OCI-LY1 (cell line): ENCODE data around the gene CCNH.

Experiments used
- H2AFZ ChIP-seq: fragments of 200-600 bp; sonication (generic), shearing (Covaris generic); 2 replicates; pipeline ENCODE4 v1.6.0; 2014; ENCODE audit warnings: antibody characterized with exemption, mild to moderate bottlenecking, low read length
- H3F3A ChIP-seq: fragments of 200-600 bp; sonication (generic), shearing (Covaris generic); 2 replicates; pipeline ENCODE4 v1.6.0; 2014; ENCODE audit warnings: mild to moderate bottlenecking, antibody characterized with exemption, low read length, moderate library complexity; ENCODE audit not compliant: insufficient read depth
- H3K27ac ChIP-seq: fragments of 200-600 bp; sonication (generic); 2 replicates; pipeline ENCODE4 v1.5.1; 2014; ENCODE audit warnings: low read length, mixed run types, mild to moderate bottlenecking, low read depth; ENCODE audit not compliant: poor library complexity, severe bottlenecking
- H3K27me3 ChIP-seq: fragments of 200-600 bp; sonication (generic); 2 replicates; pipeline ENCODE4 v1.6.0; 2014; ENCODE audit warnings: antibody characterized with exemption, mild to moderate bottlenecking, low read length, moderate library complexity; ENCODE audit not compliant: insufficient read depth
- H3K36me3 ChIP-seq: fragments of 200-600 bp; sonication (generic); 2 replicates; pipeline ENCODE4 v1.6.1; 2014; ENCODE audit warnings: mild to moderate bottlenecking, antibody characterized with exemption, low read length, moderate library complexity, mixed read lengths; ENCODE audit not compliant: insufficient read depth
- H3K4me1 ChIP-seq: fragments of 200-600 bp; sonication (generic); 2 replicates; pipeline ENCODE4 v1.5.1; 2014; ENCODE audit warnings: mild to moderate bottlenecking, low read length, moderate library complexity; ENCODE audit not compliant: insufficient read depth, severe bottlenecking
- H3K4me2 ChIP-seq: fragments of 200-600 bp; sonication (generic), shearing (Covaris generic); 2 replicates; pipeline ENCODE4 v1.6.1; 2014; ENCODE audit warnings: low read length
- H3K4me3 ChIP-seq: fragments of 200-600 bp; sonication (generic); 2 replicates; pipeline ENCODE4 v1.5.1; 2014; ENCODE audit warnings: low read length, low read depth, mild to moderate bottlenecking, mixed read lengths; ENCODE audit not compliant: poor library complexity, severe bottlenecking
- H3K79me2 ChIP-seq: fragments of 200-600 bp; shearing (Covaris generic); 2 replicates; pipeline ENCODE4 v1.6.1; 2016; ENCODE audit warnings: mixed run types, low read length, mixed read lengths; ENCODE audit not compliant: insufficient read depth
- H3K9ac ChIP-seq: fragments of 200-600 bp; sonication (generic), shearing (Covaris generic); 2 replicates; pipeline ENCODE4 v1.6.1; 2014; ENCODE audit warnings: mild to moderate bottlenecking, low read length, mixed read lengths
- H3K9me2 ChIP-seq: fragments of 200-600 bp; sonication (generic), shearing (Covaris generic); 2 replicates; pipeline ENCODE4 v1.6.1; 2014; ENCODE audit warnings: low read depth, mild to moderate bottlenecking, low read length, mixed read lengths
- H3K9me3 ChIP-seq: fragments of 200-600 bp; shearing (Covaris generic); 2 replicates; pipeline ENCODE4 v1.6.1; 2014; ENCODE audit warnings: low read length, mixed read lengths
- H4K20me1 ChIP-seq: fragments of 200-600 bp; sonication (generic), shearing (Covaris generic); 2 replicates; pipeline ENCODE4 v1.6.0; 2016; ENCODE audit warnings: mild to moderate bottlenecking, low read length; ENCODE audit not compliant: insufficient read depth
- CTCF ChIP-seq: fragments of 200-600 bp; sonication (generic), shearing (Covaris generic); IDR thresholded peaks from 2 replicates; pipeline ENCODE4 v1.5.1; 2017; ENCODE audit warnings: mild to moderate bottlenecking, antibody characterized with exemption, low read length, moderate library complexity, mixed read lengths
- EZH2 ChIP-seq: fragments of 200-600 bp; sonication (generic), shearing (Covaris generic); IDR thresholded peaks from 2 replicates; pipeline ENCODE4 v1.8.0; 2017; ENCODE audit warnings: borderline replicate concordance, mixed run types, mild to moderate bottlenecking, antibody characterized with exemption, low read length, moderate library complexity, mixed read lengths

Gene CCNH

GRCh38 chr5:87411973-87412629 lies 629 bp downstream of the CCNH start:
- Histone ChIP-seq H3K9me2 (no peaks in the 10 kb centered on the region), H3K79me2 (peaks cover 15% of the 10 kb centered on the region), H3K27ac (peak overlapping the region; percentile 51), H2AFZ (peak overlapping the region; percentile 30; the same call in 1 of the 2 replicates), H4K20me1 (no peaks in the 10 kb centered on the region), H3K4me1 (peaks cover 23% of the 10 kb centered on the region), H3K4me3 (peak overlapping the region; percentile 94), H3K36me3 (peaks cover 36% of the 10 kb centered on the region), H3K4me2 (peak overlapping the region; percentile 80), H3K9me3 (no peaks in the 10 kb centered on the region), H3K27me3 (no peaks in the 10 kb centered on the region), H3F3A (no peaks in the 10 kb centered on the region), H3K9ac (peak overlapping the region; percentile 96)
- no peak for TF ChIP-seq CTCF

GRCh38 chr5:87411586-87411972 lies 1.2 kb downstream of the CCNH start:
- no peaks in the 10 kb centered on the region for H3F3A ChIP-seq
- H3K36me3 ChIP-seq, result peaks cover 41% of the 10 kb centered on the region
- peak overlapping the region; percentile 96 for H3K9ac ChIP-seq
- no peaks in the 10 kb centered on the region for H3K27me3 ChIP-seq
- no peaks in the 10 kb centered on the region for H4K20me1 ChIP-seq
- peaks cover 23% of the 10 kb centered on the region for H3K4me1 ChIP-seq
- H3K4me2 ChIP-seq, result peak overlapping the region; percentile 80
- H2AFZ ChIP-seq, result no peak overlapping the region
- no peaks in the 10 kb centered on the region for H3K9me2 ChIP-seq
- H3K79me2 ChIP-seq, result peaks cover 15% of the 10 kb centered on the region
- TF ChIP-seq EZH2 (no peak), CTCF (no peak)
- H3K27ac ChIP-seq, result no peak overlapping the region
- no peaks in the 10 kb centered on the region for H3K9me3 ChIP-seq
- peak overlapping the region; percentile 94 for H3K4me3 ChIP-seq

- Histone ChIP-seq H3K27ac (no peak overlapping the region), H3K4me2 (peak overlapping the region; percentile 80), H3K36me3 (peaks cover 47% of the 10 kb centered on the region), H3K9me2 (no peaks in the 10 kb centered on the region), H3F3A (no peaks in the 10 kb centered on the region), H2AFZ (no peak overlapping the region), H3K4me1 (peaks cover 23% of the 10 kb centered on the region), H3K79me2 (peaks cover 15% of the 10 kb centered on the region), H3K9ac (no peak overlapping the region), H4K20me1 (no peaks in the 10 kb centered on the region), H3K4me3 (no peak overlapping the region), H3K27me3 (no peaks in the 10 kb centered on the region), H3K9me3 (no peaks in the 10 kb centered on the region)
- no peak for TF ChIP-seq EZH2
- no peak for TF ChIP-seq CTCF
Observed at GRCh38 chr5:87410931-87411330, 1.8 kb downstream of the CCNH start.
